Measurements from ENCODE around the gene OXTR. TPM values are rescaled to one million over a fixed set of nuclear protein-coding genes. Genes with fewer than 3 reads are reported as not detected.

The OXTR gene
- total RNA-seq, 2 experiments from 2014 or later, result 0.60 to 0.70 TPM

DNA sequence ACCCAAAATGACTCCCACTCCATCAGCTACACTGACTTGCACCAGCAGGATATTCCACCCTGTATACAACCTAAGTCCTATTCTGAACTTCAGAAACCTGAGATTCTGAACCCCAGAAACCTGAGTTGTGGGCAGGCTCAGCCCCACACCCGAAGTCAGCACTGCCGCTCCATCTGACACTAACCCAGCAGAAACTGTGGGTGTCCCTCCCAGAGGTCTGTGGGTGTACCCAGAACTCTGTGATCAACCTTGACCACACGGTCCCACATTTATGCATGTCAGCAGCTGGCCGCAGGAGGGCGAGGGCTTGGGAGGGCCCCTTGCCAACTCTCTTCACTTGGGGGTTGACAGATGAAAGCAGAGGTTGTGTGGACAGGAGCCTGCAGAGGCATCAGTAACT is 9.3 kb downstream of the OXTR start:
- Mint-ChIP-seq H3K4me1 (no peaks in the 10 kb centered on the region), H3K4me3 (no peak overlapping the region), H3K9me3 (no peaks in the 10 kb centered on the region), H3K27ac (no peak overlapping the region), H3K36me3 (no peaks in the 10 kb centered on the region), H3K27me3 (no peaks in the 10 kb centered on the region)
- no peak for DNase-seq

DNA sequence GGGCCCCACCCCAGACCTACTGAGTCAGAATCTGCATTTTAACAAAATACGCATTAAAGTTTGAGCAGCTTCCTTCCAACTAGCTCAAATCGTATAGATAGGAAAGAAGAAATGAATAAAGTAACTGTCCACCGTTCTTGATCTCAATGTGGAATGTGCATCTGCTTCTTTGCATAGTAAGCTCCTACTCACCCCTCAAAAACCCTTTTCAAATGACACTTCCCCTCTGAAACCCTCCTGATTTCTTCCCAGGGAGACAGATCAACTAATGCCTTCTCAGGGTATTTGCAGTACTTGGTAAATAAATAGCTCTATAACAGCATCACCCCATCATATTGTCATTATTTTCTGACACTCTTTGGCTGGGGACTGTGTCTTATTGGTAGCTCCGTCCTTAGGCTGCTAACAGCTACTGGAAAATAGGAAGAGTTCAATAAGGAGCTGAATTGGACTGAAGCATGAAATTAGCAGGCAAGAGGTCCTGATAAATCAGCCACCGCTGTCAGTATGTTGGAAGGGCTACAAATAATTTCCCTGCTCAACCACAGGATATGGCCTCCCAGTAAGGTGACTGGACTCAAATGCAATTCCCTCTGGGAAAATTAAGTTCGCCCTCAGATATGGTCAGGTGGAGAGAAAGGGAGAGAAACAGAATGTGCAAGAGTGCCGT is 10.2 kb downstream of the OXTR start:
- no peaks in the 10 kb centered on the region for H3K9me3 Mint-ChIP-seq
- H3K4me3 Mint-ChIP-seq, result no peak overlapping the region
- no peaks in the 10 kb centered on the region for H3K27me3 Mint-ChIP-seq
- DNase-seq, result no peak
- no peak overlapping the region for H3K27ac Mint-ChIP-seq
- no peaks in the 10 kb centered on the region for H3K4me1 Mint-ChIP-seq
- H3K36me3 Mint-ChIP-seq, result no peaks in the 10 kb centered on the region

DNA sequence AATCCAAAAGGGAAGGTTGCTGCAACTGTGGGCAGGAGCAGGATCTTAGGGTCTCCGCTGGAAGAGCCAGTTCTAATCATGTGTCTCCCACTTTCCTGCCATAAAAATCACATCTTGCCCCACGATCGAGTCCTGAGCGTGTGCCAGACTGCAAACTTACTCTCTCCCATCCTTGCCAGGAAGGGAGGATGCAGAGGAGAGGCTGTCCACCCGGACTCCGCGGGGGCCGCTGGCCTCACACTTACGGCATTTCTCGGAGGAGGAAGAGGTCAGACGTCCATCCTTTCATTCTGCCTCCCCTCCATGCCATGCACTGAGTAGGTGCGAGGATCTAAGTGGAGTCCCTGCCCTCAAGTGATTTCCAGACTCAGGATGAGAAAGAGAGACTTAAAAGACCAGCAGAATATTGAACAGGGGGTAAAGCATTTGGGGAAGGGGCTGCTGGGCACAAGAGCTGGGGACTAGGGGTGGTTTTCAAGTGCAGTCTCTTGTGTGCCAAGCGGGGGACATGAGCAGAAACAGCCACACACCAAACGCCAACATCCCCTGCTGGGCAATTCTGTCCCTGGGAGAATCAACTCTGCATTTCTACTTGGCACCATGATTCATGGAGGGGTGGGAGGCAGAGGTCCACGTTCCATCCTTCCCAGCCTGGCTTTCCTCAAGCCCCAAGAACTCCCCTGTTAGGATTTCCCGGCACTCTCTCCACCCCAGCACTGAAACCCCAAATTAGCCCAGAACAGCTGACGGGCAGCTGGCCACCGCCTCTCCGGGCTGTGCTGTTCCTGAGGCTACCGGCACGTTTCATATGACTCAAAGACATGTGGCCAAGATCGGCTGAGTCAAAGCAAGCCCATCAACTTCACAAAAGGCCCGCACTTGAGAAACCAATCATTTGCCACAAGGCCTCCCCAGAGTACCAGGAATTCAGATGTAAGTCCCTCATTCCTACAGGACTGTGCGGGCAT is 11.6 kb downstream of the OXTR start:
- Mint-ChIP-seq H3K9me3 (no peaks in the 10 kb centered on the region), H3K36me3 (no peaks in the 10 kb centered on the region), H3K4me3 (no peak overlapping the region), H3K27me3 (no peaks in the 10 kb centered on the region), H3K4me1 (no peaks in the 10 kb centered on the region), H3K27ac (no peak overlapping the region)
- DNase-seq, result no peak

DNA sequence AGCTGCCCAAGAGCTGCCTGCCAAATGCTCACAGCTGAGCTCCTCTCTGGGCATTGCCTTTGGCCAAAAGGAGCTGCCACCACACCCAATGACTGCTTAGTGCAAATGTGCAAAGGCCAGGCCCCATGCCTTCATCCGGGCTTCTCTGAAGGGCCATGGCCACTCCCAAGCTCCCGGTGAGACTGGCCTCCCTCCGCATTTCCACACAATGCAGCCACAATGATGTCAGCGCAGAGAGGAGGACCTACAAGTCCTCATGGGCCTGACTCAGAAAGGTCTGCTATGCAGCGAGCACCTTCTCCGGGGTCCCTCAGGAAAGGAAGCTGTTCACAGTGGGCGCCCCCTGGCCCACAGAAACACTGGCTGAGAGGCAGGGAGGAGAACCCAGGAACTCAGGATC is 12.7 kb downstream of the OXTR start:
- no peak overlapping the region for H3K27ac Mint-ChIP-seq
- no peaks in the 10 kb centered on the region for H3K9me3 Mint-ChIP-seq
- H3K36me3 Mint-ChIP-seq, result no peaks in the 10 kb centered on the region
- H3K27me3 Mint-ChIP-seq, result no peaks in the 10 kb centered on the region
- H3K4me1 Mint-ChIP-seq, result no peaks in the 10 kb centered on the region
- no peak overlapping the region for H3K4me3 Mint-ChIP-seq
- DNase-seq, result no peak

DNA sequence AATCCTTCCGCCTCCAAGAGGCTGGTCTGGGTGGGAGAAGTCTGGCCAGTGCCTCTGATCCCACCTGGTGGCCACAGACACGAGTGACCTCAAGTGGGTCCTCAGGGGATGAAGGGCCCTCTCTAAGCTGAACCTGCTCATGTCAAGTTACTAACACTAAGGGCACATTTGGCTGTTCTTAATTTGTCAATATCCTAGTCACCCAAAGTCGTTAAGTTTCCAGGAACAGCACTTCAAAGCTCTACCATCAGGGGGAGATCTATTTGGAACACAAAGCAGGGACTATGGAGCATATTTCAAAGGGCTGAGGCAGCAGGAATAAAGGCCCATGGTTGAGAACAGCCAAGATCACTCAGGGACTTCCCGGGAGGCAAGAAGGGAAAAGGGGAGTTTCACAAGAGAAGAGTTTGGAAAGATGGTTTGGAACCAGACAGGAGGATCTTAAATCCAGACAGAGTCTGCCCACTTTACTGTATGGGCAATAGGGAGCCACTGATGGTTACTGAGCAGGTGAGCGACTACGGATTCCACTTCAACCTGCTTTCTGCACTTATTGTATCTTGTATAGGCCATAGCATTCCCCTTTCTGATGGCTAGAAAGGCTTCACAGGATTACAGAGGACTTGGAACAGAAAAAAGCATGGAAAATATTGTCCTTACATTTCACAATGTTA is 13.7 kb downstream of the OXTR start:
- H3K27ac Mint-ChIP-seq, result no peak overlapping the region
- H3K9me3 Mint-ChIP-seq, result no peaks in the 10 kb centered on the region
- H3K27me3 Mint-ChIP-seq, result no peaks in the 10 kb centered on the region
- H3K4me1 Mint-ChIP-seq, result no peaks in the 10 kb centered on the region
- no peak for DNase-seq
- H3K36me3 Mint-ChIP-seq, result no peaks in the 10 kb centered on the region
- no peak overlapping the region for H3K4me3 Mint-ChIP-seq

DNA sequence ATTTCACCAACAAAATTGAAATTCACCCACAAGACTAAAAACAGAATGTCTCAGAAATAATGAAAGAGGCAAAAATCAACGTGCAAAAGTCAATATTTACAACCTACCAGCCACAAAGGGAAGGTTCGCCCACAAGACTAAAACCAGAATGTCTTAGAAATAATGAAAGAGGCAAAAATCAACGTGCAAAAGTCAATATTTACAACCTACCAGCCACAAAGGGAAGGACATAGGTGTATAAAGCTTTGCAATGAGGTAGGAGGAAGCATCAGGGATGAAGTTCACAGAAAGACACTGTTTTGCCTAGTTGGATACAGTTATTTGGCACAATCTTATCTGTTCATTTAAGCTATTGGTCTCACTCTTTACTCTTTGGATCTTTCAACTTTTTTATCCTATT is 14.3 kb downstream of the OXTR start:
- H3K27ac Mint-ChIP-seq, result no peak overlapping the region
- no peak for DNase-seq
- no peaks in the 10 kb centered on the region for H3K27me3 Mint-ChIP-seq
- no peaks in the 10 kb centered on the region for H3K36me3 Mint-ChIP-seq
- no peak overlapping the region for H3K4me3 Mint-ChIP-seq
- no peaks in the 10 kb centered on the region for H3K9me3 Mint-ChIP-seq
- no peaks in the 10 kb centered on the region for H3K4me1 Mint-ChIP-seq

DNA sequence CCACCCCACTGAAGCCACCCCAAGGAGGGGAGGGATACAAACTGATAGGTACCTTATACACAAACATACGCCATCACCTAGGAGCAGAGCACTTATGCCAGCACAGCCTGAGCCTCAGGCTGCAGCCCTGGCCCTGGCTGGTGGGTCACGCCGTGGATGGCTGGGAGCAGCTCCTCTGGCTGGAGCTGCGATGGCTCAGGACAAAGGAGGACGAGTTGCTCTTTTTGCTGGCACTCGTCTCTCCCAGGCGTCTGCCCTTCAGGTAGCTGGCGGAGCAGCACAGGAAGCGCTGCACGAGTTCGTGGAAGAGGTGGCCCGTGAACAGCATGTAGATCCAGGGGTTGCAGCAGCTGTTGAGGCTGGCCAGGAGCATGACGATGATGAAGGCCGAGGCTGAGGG is 16.6 kb downstream of the OXTR start:
- no peak overlapping the region for H3K27ac Mint-ChIP-seq
- DNase-seq, result no peak

DNA sequence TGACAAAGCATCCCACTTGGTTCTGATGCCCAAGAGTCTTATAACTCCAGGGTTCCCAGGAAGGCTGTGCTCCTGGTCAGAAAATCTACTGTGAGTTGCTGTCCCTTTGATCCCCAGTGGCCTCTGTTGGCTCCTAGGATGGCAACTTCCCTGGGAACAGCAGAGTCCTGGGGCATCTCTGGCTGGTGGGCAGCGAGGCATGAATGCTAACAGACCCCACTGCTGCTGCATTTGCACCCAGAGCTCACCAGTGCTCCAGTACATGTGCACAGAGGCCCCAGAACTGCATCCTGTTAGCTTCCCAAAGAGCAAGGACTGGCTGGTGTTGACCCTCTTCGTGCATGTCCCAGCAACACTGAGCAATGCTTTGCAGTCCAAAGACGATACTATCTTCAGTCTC is 20.1 kb downstream of the OXTR start:
- no peaks in the 10 kb centered on the region for H3K27me3 Mint-ChIP-seq
- no peaks in the 10 kb centered on the region for H3K36me3 Mint-ChIP-seq
- no peak overlapping the region for H3K27ac Mint-ChIP-seq
- no peak for DNase-seq
- H3K4me1 Mint-ChIP-seq, result no peaks in the 10 kb centered on the region
- H3K4me3 Mint-ChIP-seq, result no peak overlapping the region
- H3K9me3 Mint-ChIP-seq, result no peaks in the 10 kb centered on the region

More for the DNA sequence above, 16.6 kb downstream of the OXTR start:
- Mint-ChIP-seq H3K9me3 (no peaks in the 10 kb centered on the region), H3K36me3 (no peaks in the 10 kb centered on the region), H3K4me3 (no peak overlapping the region), H3K27me3 (no peaks in the 10 kb centered on the region), H3K4me1 (no peaks in the 10 kb centered on the region)

DNA sequence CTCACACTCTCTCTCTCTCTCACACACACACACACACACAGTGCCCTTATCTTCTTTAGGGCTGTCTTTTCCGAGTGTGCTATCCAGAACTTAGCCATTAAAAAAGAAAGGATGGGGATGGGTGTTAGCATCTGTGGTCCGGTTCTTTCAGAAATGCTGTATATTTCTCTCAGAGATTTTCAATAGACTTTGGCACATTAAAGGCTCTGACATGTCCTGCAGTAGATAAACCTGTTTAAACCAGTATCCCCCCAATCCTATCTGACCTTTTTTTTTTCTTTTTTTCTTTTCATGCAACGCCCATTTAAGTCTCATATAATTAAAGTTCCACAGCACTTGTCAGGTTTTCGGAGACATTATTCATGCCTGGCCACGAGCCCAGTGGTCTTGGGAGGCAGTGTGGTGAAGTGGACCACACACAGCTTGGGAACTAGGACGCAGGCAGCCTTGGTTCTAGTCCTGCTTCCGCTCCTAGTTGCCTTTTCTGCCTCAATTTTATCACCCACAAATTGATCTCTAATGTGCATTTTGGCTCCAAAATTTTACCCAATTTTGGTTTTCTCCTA is 22.6 kb downstream of the OXTR start:
- no peak for DNase-seq
- H3K27ac Mint-ChIP-seq, result no peak overlapping the region
- H3K9me3 Mint-ChIP-seq, result no peaks in the 10 kb centered on the region
- no peak overlapping the region for H3K4me3 Mint-ChIP-seq
- H3K36me3 Mint-ChIP-seq, result no peaks in the 10 kb centered on the region
- H3K4me1 Mint-ChIP-seq, result no peaks in the 10 kb centered on the region
- peaks cover 6% of the 10 kb centered on the region for H3K27me3 Mint-ChIP-seq

DNA sequence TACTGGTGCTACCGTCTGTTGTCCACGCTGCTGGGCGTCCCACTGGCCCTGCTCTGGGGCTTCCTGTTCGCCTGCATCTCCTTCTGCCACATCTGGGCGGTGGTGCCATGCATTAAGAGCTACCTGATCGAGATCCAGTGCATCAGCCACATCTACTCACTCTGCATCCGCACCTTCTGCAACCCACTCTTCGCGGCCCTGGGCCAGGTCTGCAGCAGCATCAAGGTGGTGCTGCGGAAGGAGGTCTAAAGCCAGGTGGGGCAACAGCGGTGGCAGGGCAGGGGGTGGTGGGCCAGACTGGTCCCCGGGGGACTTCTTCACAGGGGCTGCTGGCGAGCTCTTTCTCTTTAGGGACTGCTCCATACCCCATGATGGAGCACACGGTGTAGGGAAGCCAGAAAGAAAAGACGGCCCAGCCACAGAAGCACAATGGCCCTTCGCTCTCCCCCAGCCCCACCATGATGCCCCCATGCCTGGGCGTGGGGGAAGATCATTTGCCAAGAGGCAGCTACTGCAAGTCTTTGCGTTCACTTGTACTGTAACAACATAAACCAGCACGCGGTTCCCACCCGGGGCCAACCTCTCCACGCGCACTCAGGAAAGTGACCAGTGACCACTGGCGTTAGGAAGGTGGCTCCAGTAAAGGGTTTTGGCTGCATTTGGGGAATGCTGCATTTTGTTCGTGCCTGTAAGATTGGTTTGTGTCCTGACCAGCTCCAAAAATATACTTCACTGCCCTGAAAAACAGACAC is 23.6 kb downstream of the OXTR start:
- no peaks in the 10 kb centered on the region for H3K4me1 Mint-ChIP-seq
- H3K9me3 Mint-ChIP-seq, result no peaks in the 10 kb centered on the region
- H3K4me3 Mint-ChIP-seq, result no peak overlapping the region
- no peaks in the 10 kb centered on the region for H3K36me3 Mint-ChIP-seq
- H3K27ac Mint-ChIP-seq, result no peak overlapping the region
- H3K27me3 Mint-ChIP-seq, result peaks cover 10% of the 10 kb centered on the region
- no peak for DNase-seq

DNA sequence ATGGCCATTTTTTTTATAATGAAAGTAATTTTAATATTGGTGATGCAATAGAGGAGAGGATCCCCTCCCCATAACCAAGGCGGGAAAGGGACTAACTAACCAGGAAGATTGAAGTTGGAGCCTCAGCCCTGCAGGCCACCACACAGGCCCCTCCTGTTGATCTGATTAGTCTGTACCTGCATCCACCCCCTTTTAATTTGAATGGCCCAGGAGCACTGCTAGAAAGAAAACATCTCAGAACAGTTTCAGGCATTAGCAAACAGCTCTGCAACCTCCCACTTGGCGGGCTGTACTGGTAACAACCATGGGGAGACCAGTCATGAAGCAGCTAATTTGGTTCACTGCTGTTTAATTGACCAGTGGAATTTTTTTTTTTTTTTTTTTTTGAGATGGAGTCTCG is 25.5 kb downstream of the OXTR start:
- Mint-ChIP-seq H3K4me1 (no peaks in the 10 kb centered on the region), H3K4me3 (no peak overlapping the region), H3K9me3 (no peaks in the 10 kb centered on the region), H3K36me3 (no peaks in the 10 kb centered on the region), H3K27ac (no peak overlapping the region), H3K27me3 (peaks cover 10% of the 10 kb centered on the region)
- no peak for DNase-seq

DNA sequence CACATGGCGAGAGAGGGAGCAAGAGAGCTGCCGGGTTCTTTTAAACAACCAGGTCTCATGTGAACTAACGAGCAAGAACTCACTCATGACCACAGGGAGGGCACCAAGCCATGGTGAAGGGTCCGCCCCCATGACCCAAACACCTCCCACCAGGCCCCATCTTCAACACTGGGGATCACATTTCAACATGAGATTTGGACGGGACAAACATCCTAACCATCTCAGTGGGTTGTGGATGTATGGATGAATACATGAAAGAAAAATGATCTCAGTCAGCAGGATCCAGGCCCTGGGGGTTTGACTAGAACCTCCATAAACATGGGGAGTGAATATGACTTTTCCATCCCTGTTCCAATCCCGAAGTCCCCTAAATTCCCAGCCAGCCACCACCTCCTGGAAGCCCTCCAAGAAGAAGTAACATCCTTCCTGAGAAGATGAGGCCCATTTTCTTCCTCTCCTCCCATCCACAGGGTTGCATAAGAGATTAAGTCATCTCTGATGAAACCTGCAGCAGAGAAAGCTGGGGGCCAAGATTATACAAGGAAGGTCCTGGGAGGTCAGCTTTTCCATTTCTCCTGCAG is 26.3 kb downstream of the OXTR start:
- H3K27me3 Mint-ChIP-seq, result peaks cover 10% of the 10 kb centered on the region
- H3K4me1 Mint-ChIP-seq, result no peaks in the 10 kb centered on the region
- DNase-seq, result no peak
- no peaks in the 10 kb centered on the region for H3K9me3 Mint-ChIP-seq
- H3K36me3 Mint-ChIP-seq, result no peaks in the 10 kb centered on the region
- no peak overlapping the region for H3K4me3 Mint-ChIP-seq
- H3K27ac Mint-ChIP-seq, result no peak overlapping the region

DNA sequence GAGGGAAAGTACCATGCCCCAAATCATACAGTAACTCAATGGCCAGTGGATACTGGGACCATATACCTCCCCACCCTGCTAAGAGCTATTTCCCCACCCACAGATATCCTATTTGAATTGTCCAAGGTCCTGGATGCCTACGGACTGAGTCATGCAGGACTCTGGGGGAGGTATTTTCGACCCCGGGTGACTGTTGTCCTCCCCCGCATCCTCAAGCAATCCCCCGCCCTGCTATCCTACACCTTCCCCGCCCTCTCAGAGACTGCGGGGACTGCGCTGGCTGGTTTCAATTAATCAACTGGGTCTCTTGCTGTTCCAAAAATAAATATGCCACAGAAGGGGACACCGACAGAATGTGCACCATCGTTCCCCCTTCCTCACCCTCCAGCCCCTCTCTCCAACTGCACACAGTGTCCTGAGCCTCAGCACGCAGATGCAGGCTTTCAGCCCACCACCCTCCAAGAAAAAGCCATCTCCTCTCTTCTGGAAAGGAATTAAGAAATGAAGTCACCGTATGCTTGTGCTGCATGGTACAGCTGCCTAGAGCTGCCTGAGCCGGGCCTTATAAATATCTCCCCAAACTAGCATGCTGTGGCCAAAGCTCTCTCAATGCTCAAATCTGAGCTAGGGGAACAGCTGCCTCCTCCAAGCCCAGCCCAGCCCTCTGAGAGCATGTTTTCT is 27.7 kb downstream of the OXTR start:
- Mint-ChIP-seq H3K27me3 (peaks cover 14% of the 10 kb centered on the region), H3K36me3 (no peaks in the 10 kb centered on the region), H3K9me3 (no peaks in the 10 kb centered on the region), H3K4me1 (no peaks in the 10 kb centered on the region), H3K27ac (no peak overlapping the region), H3K4me3 (no peak overlapping the region)
- no peak for DNase-seq
